ENCODE results near the gene CCDC83.

DNA sequence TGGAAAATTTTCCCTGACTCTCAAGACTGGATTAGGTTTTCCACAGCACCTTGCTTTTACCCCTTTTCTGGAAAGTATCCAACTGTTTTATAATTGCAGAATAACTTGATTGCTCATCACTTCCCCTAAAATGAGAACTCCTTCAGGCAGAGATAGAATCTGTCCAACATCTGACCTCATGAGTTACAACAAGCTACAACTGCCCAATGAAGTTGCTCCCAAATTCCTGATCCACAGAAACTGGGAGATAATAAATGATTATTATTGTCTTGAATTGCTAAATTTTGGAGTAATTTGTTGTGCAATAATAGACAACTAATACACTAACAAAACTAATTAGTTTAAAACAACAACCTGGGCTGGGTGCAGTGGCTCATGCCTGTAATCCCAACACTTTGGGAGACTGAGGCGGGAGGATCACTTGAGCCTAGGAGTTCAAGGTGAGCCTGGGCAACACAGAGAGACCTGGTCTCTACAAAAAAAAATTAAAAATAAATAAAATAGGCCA is 10.0 kb upstream of the CCDC83 start:
- TF ChIP-seq, protein P1, sequence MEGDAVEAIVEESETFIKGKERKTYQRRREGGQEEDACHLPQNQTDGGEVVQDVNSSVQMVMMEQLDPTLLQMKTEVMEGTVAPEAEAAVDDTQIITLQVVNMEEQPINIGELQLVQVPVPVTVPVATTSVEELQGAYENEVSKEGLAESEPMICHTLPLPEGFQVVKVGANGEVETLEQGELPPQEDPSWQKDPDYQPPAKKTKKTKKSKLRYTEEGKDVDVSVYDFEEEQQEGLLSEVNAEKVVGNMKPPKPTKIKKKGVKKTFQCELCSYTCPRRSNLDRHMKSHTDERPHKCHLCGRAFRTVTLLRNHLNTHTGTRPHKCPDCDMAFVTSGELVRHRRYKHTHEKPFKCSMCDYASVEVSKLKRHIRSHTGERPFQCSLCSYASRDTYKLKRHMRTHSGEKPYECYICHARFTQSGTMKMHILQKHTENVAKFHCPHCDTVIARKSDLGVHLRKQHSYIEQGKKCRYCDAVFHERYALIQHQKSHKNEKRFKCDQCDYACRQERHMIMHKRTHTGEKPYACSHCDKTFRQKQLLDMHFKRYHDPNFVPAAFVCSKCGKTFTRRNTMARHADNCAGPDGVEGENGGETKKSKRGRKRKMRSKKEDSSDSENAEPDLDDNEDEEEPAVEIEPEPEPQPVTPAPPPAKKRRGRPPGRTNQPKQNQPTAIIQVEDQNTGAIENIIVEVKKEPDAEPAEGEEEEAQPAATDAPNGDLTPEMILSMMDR (IDR thresholded peaks at IDR 0.05; ENCODE audit: low read depth, low read length), result no peak
- TF ChIP-seq POLR2A (IDR thresholded peaks at IDR 0.05; ENCODE audit: extremely low read depth, insufficient read length) (no peak), MYC (IDR thresholded peaks at IDR 0.05; ENCODE audit: low read depth, low read length) (no peak)
- TF ChIP-seq, protein P2, sequence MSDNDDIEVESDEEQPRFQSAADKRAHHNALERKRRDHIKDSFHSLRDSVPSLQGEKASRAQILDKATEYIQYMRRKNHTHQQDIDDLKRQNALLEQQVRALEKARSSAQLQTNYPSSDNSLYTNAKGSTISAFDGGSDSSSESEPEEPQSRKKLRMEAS (IDR thresholded peaks at IDR 0.05; ENCODE audit: low read depth, low read length), result no peak
